Stimulated activated CD8-positive, alpha-beta memory T cell treated with anti-CD3 and anti-CD28 coated beads, Interleukin-2, amount 100 ng/mL, for 48 hours (primary cell): ENCODE results near the gene BICRA.

Experiments used
- DNase-seq, 2 donors: peaks; one replicate each; pipeline ENCODE4 v3.0.0-alpha.2; 2020; ENCODE audit warnings: low read depth in 2 of 2

Gene BICRA

DNA sequence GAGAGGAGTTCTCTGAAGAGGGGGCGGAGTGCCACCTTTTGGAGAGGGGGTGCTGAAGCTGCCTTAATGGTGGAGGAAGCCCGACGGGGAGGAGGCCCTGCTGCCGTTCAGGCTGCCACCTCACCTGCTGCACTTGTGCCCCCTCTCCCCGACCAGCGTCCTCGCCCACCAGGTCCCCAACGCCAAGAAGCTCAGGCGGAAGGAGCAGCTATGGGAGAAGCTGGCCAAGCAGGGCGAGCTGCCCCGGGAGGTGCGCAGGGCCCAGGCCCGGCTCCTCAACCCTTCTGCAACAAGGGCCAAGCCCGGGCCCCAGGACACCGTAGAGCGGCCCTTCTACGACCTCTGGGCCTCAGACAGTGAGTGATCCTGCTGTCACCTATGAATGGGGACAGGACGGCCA is 141.8 kb downstream of the BICRA start:
- no peak for DNase-seq

DNA sequence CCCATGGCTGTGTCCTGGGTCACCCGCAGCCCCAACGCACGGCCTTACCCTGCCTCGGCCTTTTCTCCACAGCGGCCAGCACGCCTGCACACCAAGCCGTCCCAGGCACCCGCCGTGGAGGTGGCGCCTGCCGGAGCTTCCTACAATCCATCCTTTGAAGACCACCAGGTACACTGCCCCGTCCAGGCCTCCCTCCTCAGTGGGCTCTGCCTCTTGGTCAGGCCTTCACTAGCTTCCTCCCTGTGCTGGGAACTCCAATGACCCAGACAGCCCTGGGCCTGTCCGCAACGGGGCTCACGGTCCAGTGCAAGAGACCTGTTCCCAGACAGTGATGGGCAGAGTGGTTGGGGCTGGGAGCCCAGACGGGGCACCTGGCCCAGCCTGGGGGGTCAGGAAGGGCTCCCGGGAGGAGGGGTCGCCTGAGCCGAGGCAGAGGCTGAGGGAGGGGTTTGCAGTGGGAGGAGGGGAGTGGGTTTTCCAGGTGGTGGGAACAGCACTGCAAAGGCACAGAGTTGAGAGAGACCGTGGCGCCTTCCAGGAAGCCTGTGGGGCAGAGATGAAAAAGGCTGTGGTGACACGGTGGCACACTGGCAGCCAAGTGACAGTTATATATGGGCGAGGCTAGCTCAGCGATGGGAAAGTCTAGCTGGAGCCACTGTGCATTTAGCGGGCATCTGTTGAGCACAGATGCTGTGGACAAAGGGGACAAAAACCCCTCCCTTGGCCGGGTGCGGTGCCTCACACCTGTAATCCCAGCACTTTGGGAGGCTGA is 143.7 kb downstream of the BICRA start:
- DNase-seq: no peak
